ENCODE data around the gene MAGEF1.
"Not testable (repeated sequence)": the region's sequence is repeated elsewhere in the genome, so short reads cannot be mapped to it uniquely, and the experiment has no call there.

MAGEF1 gene

DNA sequence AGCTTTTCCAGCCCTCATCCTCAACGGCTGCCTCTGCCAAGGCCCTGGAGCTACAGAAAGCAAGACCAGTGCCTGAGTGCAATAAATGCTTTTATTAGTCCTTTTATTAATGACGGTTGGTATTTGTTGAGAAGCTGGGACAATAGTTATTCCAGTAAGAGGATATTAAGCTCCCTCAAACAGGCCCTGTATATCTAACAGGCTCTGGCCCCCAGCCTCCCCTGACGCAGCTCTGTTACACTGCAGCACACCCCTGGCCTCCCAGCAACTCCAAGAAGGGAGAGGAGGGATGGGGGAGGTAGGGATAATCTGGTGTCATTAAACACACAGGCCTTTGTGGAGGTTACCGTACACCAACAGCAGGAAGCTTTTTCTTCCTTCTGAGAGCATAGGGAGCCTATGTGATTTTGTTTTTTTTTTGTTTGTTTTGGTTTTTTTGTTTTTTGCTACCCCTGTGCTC, 30.8 kb upstream of the MAGEF1 start:
- DNase-seq (ENCODE audit: low read depth in 2 of 2) = no peak

DNA sequence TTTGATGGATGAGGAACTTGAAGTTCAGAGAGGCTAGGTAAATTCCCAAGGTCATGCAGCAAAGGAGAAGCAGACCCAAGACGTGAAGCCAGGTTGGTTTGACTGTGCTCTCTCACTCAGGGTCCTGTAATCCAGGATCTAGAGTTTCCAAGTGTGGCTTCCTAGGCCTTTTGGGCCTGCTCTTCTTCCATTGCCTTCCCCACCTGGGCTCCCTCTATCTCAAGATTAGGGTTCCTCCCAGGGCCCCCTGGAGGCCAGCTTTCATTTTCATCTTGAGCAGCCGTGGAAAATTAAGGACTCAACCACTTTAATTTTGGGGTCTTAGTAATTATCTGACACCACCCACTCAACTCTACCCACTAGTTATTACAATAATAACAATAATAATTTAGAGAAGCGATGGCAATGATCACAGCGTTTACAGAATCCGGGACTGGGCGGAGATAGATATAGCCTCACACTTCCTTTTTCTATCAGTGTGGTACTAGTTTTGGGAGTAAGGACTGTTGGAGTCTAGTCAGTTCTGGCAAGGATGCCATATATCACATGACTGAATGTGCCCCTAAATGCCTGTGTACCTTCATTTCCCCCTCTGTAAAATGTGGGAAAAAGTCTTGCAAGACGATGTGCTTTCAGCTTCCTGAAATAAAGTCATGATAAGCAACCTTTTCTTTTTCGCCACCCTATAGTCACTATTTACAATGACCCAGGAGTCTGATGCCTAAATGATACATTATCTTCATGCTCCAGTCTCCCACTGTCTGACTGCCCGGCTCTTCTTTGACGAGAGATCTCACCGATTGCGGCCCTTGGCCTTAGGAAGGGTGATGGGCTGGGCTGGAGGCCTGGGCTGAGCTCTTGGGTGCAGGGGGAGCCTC, 30.2 kb upstream of the MAGEF1 start:
- no peak for DNase-seq (ENCODE audit: low read depth in 2 of 2)

DNA sequence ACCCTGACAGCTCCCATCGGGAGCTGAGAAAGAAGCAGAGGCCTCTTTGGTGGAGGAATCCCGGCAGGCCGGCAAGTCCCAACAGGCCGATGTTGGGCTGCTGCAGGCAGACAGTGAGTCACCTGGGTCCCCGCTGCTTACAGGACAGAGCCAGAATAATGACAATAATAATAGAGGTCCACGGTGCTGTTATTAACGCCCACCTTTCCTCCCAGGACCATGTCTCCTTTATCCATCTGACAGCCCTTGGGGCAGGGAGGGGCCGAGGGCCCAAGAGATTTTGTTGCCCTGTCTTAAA, 29.3 kb upstream of the MAGEF1 start:
- DNase-seq (ENCODE audit: low read depth in 2 of 2) = no peak

DNA sequence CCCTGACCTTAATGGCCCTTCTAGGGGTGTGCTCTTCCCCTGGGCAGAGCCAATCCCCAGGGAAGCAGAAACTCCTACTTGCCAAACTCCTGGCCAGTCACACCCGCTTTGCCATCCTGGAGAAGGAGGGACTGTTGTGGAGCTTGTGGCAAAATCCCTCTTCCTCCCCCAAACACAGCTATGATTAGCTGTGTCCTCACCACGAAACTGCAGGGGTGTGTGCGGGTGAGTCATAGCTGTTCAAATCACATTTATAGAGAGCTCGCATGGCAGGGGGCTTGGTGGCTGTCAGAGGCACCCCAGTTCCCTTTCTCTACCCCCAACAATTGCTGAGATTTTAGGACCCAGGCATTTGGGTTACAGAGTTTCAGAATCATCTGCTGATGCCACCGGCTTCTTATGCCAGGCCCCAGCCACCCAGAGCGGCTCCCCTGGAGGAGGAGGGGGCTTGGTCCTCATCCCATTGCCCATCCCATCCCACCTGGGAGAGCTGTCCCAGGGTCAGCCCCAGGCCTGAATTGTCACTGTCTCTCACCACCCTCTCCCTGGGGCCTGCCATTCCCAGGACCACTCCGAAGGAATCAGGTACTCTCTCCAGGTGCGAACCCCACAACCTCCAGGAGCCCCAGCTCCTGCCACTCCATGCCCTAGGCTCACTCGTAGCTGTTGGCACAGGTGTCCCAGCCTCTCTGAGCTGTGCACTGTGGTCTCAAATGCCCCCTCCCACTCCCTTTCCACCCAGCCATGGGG, 28.8 kb upstream of the MAGEF1 start:
- DNase-seq (ENCODE audit: low read depth in 2 of 2) = peak in 1 of 2 donors; percentile 20

DNA sequence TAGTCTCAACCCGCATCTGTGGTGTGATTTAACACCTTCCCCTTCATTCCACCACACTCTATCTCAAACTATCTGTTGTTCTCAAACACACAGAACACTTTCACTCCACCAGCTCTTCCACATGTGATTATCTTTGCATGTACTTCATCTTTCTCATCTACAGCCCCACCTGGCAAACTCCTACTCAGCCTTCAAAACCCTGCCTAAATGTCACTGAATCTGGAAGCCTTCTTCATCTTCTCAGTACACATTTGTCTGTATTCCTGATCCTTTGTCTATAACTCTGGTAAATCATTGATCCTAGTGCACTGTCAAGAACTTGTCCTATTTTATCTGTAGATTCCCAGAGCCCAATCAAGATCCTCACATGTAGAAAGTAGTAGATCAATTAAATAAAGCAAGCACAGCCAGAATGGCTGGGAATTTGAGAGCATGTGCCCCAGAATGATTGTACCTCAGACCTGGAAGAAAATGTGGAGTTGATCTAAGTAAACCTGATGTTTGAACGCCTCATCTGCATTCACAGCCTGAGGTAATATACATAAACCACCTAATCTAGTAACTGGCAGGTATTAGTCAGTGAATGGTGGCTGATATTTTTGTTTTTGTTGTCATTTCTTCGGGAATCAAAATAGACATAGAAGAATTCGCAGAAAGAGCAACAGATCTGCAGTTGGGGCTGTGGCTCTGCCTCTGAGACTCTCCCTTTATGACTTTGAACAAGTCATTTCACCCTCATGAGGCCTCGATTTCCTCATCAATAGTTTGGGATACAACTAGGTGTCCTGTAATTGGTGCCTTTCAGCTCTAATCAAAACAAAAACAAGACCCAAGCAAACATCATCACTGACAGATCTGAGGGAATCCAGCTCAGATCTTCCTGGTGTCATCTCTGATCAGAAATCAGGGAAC, 28.0 kb upstream of the MAGEF1 start:
- no peak for DNase-seq (ENCODE audit: low read depth in 2 of 2)

DNA sequence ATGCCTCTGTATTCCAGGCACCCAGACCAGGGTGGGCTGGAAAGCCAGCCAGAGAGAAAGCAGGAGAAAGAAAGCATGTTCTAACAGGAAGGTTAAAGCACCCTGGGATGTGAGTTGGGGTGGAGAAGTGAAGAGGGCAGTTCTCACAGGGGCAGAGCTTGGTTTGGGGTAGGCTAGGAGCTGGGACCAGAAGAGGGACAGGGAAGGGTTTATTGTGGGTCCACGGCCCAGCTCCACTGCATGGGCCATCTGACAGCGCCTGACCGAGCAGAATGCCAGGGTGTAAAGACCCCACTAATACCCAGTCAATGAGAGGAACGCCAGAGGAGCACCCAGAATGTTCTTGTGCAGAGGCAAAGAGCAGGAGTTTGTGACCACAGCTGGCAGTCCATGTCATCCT, 27.1 kb upstream of the MAGEF1 start:
- no peak for DNase-seq (ENCODE audit: low read depth in 2 of 2)

DNA sequence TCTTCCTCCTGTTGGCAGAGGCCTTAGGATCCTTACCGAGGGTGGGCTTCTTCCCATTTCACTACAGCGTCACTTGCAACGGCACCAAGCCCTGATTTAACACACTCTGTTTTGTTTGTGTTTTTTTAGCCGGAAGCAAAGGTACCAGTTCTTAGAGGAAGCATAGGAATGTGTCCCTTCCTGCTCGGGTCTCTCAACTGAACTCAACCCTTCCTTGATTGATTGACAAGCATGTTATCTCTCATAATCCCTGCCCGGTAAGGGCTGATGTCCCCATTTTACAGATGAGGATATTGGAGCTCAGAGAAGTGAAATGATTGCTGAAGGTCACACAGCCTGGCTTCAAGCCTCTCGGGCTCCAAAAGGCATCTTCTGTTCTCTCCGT, 26.6 kb upstream of the MAGEF1 start:
- no peak for DNase-seq (ENCODE audit: low read depth in 2 of 2)

DNA sequence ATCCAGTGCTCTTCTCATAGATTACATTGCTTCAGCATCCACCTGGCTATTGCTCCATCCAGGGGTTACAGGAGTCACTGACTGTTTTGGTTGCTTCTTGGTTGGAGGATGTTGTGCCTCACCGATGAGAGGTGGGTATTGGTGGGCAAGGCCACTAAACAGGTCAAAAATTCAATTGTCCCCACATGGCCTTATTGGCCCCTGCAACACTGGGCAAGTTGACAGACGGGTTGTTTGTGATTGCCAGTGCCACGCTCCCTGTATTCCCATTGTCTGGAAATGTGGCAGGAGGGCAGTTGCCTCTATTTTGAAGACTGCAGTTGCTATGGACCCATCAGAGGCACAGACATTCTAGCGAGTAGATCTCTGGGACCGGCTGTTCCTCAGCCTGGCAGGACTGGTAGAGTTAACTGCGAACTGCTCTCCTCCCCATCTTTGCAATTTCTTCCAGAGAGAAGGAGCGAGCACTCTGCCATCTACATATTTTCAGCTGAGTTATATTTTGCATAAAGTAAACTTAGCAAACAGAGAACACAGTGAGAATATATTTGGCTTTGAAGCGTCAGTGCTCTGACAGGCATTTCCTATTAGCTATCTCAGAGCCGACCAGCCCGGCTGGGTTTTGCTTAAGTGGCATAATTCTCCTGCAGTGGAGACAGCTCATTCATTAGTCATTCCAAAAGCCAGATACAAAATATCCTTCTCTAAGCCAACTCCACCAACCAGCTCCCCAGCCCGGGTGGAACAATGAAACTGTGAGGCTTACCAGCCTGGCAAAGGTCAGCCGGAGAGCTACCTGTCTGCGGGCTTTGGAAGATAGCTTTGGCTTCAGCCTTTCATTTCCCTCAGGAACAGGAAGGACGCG, 26.0 kb upstream of the MAGEF1 start:
- DNase-seq (ENCODE audit: low read depth in 2 of 2) = no peak

DNA sequence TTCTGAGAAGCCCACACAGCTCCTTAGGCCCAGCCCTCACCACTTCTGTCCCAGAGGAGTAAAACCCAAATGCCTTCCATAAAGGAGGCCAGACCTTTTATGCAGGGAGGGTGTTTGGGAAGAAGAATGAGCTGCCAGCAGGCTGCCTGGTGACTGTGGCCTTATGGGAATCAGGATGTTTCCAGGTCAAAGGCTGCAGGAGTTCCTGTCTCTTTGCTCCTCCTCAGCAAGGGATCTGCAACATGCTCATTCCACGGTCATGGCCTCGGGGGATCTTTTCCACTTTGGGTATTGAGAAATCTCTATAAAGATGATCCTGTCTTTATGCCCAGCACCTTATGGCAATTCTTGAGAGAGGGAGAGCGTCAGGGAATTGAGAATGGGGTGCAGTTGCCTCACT, 25.2 kb upstream of the MAGEF1 start:
- no peak for DNase-seq (ENCODE audit: low read depth in 2 of 2)

DNA sequence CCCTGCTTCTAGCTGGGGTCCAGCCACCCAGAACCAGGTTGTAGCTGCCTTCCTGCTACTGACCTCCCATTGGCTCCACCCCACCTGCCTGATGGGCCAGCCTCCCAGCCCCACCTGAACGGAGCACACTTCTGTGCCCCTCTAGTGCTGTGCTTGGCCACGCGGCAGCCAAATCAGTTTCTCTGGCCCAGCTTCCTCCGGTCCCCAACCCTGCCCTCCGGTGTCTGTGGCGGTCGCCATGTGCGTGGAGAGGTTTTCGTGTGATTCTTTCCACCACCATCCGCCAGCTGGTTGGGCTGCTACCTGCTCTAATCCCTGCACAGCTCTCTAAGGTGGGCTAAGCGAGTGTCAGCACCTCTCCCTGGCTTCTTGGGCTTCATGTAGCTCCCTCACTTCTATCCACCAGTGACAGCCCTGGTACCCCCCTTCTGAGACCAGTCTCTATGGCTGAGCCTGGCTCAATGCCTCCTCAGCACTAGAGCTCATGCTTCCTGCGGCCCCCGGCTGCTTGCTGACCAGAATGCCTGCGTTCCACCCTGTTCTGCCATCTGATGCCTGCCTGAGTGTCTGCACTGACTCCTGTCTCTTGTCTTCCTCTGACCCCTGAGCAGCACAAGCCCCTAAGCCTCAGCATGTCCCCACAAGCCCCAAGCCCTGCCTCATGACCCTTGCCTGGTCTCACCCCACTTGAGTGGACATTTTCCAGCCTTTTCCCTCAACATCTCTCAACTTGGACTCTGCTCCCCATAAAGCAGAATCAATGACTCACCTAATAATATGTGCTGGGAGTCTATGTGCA, 23.2 kb upstream of the MAGEF1 start:
- DNase-seq (ENCODE audit: low read depth in 2 of 2) = no peak

DNA sequence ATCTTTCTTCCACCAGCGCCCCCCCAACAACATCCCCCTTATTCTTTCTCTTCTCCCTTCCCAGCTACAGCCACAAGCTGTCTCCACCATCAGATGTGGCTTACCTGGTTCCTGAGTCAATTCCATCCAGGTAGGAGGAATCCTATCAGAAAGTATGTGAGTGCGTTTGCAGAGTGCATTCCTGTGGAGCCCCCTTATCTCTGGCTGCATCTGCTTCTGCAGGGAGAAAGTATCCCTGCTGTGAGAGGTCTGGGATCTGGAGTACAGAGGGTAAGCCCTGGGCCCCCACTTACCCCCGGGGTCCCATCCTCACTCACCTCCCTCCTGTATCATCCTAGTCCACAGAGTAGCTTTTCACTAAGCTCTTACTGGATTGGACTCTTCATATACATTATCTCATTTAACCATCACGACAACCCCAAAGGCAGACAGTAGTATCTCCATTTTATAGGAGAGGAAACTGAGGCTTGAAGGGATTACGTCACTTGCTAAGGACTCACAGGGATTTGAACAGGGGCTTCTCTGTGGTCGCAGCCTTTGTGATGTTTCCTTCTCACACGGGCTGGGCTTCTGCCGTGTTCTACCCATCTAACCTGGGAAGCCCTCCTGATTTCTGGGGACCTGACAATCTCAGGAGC, 22.2 kb upstream of the MAGEF1 start:
- no peak for DNase-seq (ENCODE audit: low read depth in 2 of 2)

DNA sequence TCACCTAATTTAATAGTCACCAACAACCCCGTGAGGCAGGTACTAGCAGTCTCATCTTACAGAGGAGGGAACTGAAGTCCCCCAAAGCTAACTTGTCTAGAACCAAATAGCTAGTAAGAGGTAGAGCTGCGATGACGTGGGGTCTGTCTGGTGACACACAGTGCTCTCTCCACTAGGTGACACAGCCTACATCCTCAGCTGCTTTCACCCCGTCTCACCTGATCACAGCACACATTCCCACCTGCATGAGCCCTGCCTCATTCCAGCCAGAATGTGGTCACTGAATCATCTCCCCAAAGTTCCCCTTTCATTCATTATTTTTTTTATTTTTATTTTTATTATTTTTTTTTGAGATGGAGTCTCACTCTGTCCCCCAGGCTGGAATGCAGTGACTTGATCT, 21.3 kb upstream of the MAGEF1 start:
- DNase-seq (ENCODE audit: low read depth in 2 of 2) = no peak

DNA sequence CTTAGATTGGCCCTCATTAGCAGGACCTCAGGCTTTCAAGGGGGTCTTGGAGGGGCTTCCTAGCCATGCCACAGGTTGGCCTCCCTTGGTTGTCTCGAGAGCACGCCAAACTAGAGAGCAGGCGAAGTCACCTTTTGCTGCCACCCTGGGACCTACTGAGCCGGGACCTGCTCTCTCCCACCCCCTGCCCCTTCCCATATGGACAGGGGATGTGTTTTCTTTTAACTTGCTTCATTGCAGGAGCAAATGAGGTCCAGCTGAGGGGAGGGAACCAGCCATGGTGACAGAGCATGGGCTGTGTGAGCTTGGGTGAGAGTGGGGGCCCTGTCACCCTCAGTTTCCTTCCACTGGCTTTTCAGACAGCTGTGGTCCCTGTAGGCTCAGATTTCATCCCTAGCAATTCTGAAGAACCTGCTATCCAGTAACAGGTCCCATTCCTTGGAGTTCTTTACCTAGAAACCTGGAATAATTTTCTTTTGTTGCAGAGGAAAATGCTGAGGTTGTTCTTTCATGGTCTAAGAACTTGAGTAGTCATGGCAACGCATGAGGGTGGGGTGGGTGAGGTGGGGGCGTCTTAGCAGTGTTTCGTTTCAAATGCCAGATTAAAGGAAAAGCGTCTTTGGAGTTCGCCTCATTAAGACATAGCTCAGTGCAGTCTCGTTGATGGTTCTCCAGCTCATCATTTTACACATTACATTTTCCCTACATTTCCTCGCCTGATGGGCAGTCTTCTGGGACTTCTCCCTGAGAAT, 20.1 kb upstream of the MAGEF1 start:
- no peak for DNase-seq (ENCODE audit: low read depth in 2 of 2)

DNA sequence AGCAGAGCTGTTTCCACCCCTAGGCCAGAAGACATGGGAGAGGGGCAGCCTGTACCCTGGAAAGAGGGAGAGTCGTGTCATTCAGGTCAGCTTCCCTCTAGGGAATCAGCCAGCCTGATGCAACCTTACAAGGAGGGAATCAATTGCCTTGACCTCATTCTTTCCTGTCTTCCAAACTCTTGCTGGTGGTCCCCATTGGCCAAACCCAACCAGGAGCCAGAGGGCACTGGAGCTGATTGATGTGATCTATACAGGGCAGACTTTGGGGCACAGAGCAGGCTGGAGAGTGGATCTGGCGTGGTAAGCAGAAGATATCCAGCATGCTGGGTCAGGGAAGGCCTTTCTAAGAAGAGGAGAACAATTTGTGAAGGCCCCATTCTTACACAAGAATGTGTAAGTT, 19.1 kb upstream of the MAGEF1 start:
- DNase-seq (ENCODE audit: low read depth in 2 of 2) = no peak

DNA sequence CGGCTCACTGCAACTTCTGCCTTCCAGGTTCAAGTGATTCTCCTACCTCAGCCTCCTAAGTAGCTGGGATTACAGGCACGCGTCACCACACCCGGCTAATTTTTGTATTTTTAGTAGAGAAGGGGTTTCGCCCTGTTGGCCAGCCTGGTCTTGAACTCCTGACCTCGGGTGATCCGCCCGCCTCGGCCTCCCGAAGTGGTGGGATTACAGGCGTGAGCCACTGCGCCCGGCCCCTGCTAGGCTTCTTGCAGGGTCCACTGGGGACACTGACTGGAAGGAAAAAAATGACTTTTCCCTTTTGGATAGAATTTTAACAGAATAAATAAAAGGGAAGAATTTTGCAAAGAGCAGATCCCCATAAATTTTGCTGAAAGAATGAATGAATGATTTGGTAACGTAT, 17.3 kb upstream of the MAGEF1 start:
- DNase-seq (ENCODE audit: low read depth in 2 of 2) = not testable (repeated sequence)

DNA sequence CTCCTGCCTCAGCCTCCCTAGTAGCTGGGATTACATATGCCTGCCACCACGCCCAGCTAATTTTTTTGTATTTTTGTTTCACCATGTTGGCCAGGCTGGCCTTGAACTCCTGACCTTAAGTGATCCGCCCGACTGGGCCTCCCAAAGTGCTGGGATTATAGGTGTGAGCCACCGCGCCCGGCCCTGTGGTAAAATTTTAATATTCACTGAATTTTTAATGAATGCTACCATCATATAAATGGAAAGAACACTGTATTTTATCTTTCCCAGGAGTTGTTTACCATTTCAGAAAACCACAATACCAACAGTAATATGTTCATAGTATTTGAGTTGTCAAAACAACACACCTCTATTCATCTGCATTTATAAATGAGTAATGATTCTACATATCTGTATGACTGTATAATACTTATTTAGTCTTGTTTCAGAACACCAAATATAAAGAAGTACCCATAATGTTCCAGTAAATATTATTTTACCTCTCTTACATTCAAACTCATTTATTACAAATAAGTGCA, 16.2 kb upstream of the MAGEF1 start:
- DNase-seq (ENCODE audit: low read depth in 2 of 2) = no peak

DNA sequence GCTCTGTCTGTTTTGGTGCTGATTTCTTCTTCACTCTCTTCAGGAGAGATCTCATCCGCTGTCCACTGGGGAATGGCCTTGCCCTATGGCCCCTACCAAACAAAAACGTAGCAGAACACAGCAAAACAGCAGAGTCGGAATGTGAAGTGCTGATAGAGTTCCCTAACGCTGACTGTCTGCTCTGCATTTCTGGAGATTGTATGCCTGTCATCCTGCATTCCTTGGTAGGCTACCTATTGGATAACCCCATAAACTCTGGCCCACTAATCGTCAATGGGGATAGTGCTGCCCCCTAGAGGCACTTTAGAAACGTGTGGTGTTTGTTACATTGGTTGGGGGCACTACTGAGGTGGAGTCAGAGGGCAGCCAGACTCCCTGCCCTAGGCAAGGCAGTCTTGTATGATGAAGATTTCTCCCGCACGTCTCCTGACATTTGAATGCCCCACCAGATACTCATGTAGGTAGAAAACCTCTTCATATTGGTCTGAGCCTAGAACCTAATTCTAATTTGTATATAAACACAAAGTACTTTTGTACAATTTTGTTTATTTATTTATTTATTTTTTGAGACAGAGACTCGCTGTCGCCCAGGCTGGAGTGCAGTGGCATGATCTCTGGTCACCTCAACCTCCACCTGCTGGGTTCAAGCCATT, 15.6 kb upstream of the MAGEF1 start:
- DNase-seq (ENCODE audit: low read depth in 2 of 2) = peak in 1 of 2 donors; percentile 13

DNA sequence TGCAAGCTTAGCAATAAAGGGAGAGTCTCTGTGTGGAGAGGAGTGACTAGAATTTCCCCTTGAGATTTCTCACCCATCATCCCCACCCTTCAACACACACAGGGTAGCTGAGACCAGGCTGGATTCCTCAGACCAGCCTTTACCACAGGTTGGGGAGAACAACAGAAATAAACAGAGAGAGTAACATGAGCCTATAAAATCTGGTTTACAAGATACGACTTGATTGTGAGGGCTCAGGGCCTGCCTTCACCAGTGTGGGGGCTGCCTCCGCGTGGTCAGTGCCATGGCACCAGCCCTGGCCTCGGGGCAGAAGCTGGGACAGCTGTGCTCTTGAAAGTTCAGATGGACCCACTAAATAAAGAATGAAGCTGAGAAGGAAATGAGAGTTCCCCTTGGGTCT, 14.6 kb upstream of the MAGEF1 start:
- DNase-seq (ENCODE audit: low read depth in 2 of 2) = no peak

All from stimulated activated CD8-positive, alpha-beta memory T cell treated with anti-CD3 and anti-CD28 coated beads, Interleukin-2, amount 100 ng/mL, for 48 hours (primary cell).